PFSK-1 (cell line): ENCODE data around the gene NASP.
A peak's percentile ranks its signal among the peaks of the same experiment; 100 is the strongest.

Source experiments
- FOXP2 ChIP-seq: optimal IDR thresholded peaks from 2 replicates; pipeline ENCODE3; 2011; ENCODE audit warnings: borderline replicate concordance, control low read depth, inconsistent platforms; ENCODE audit not compliant: insufficient read depth; ENCODE audit errors: extremely low read length, extremely low read depth
- POLR2AphosphoS5 ChIP-seq: IDR thresholded peaks from 2 replicates; pipeline ENCODE4 v1.6.1; 2012; ENCODE audit warnings: low read depth, mild to moderate bottlenecking, control low read depth, low read length, moderate library complexity
- REST ChIP-seq, 2 experiments: IDR thresholded peaks; 2 replicates each; pipeline versions ENCODE4 v1.6.1 to v1.8.0; 2011 to 2012; ENCODE audit warnings: low read depth in 2 of 2, low read length in 2 of 2, control low read depth in 1 of 2, inconsistent platforms in 1 of 2, mild to moderate bottlenecking in 1 of 2, moderate library complexity in 1 of 2; ENCODE audit not compliant: insufficient read depth in 1 of 2
- SIN3A ChIP-seq: IDR thresholded peaks from 2 replicates; pipeline ENCODE4 v1.6.1; 2012; ENCODE audit warnings: mild to moderate bottlenecking, low read length, moderate library complexity, borderline replicate concordance; ENCODE audit not compliant: insufficient read depth
- TAF1 ChIP-seq: IDR thresholded peaks from 2 replicates; pipeline ENCODE4 v1.6.1; 2012; ENCODE audit warnings: low read length, control low read depth, borderline replicate concordance; ENCODE audit not compliant: insufficient read depth

The NASP gene

DNA sequence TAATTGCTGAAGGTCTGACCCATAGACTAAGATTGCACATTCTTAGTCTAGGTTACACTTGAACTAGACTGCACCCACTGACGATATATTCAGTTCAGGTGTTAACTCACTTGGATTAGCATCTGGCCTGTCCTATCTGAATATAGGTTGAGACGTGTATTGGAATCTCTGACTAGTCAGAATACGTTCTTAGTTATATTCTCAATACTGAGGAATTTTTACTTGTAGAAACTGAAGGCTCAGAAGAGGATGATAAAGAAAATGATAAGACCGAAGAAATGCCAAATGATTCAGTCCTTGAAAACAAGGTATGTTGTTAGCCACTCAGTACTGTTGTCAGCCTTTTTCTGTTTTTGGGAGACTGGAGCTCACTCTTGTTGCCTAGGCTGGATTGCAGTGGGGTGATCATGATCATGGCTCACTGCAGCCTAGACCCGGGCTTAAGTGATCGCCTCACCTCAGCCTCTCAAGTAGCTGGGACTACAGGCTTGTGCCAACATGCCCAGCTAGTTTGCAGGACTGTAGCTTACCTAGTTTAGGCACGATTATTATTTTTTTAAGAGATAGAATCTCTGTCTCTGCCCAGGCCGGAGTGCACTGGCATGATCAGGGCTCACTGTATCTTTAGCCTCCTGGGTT is 29.2 kb downstream of the NASP start:
- TF ChIP-seq SIN3A (no peak), REST (IDR thresholded peaks at IDR 0.05; ENCODE audit: insufficient read depth in 1 of 2, low read depth in 2 of 2, low read length in 2 of 2) (no peak), FOXP2 (no peak), POLR2AphosphoS5 (no peak), TAF1 (no peak)

DNA sequence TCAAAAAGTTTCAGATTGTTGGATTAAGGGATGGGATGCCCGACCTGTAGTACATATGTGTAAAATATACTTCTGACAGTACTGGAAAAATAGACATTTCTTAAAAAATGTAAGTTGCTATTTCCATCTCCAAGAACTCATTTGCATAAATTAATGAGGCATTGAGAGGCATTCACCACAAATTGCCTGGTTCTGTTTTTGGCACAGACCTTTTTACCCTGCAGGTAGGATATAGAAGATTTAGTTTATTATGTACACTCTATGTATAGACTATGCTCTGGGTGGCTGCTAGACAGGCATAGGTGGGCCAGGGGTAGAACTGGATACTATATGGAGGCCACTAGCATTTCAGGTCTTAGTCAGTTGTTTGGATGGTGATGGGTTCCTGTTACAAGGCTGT is 32.0 kb downstream of the NASP start:
- TF ChIP-seq SIN3A (no peak), TAF1 (no peak), FOXP2 (no peak), REST (IDR thresholded peaks at IDR 0.05; ENCODE audit: insufficient read depth in 1 of 2, low read depth in 2 of 2, low read length in 2 of 2) (no peak), POLR2AphosphoS5 (no peak)

- TF ChIP-seq TAF1, result no peak
- no peak for TF ChIP-seq POLR2AphosphoS5
- no peak for TF ChIP-seq REST (IDR thresholded peaks at IDR 0.05; ENCODE audit: insufficient read depth in 1 of 2, low read depth in 2 of 2, low read length in 2 of 2)
- no peak for TF ChIP-seq SIN3A
- no peak for TF ChIP-seq FOXP2
Measured at GRCh38 chr1:45617618-45618017, 33.8 kb downstream of the NASP start.

- TF ChIP-seq POLR2AphosphoS5 (peak; percentile 23), TAF1 (no peak)
Measured at GRCh38 chr1:45619149-45619921, 35.5 kb downstream of the NASP start.

DNA sequence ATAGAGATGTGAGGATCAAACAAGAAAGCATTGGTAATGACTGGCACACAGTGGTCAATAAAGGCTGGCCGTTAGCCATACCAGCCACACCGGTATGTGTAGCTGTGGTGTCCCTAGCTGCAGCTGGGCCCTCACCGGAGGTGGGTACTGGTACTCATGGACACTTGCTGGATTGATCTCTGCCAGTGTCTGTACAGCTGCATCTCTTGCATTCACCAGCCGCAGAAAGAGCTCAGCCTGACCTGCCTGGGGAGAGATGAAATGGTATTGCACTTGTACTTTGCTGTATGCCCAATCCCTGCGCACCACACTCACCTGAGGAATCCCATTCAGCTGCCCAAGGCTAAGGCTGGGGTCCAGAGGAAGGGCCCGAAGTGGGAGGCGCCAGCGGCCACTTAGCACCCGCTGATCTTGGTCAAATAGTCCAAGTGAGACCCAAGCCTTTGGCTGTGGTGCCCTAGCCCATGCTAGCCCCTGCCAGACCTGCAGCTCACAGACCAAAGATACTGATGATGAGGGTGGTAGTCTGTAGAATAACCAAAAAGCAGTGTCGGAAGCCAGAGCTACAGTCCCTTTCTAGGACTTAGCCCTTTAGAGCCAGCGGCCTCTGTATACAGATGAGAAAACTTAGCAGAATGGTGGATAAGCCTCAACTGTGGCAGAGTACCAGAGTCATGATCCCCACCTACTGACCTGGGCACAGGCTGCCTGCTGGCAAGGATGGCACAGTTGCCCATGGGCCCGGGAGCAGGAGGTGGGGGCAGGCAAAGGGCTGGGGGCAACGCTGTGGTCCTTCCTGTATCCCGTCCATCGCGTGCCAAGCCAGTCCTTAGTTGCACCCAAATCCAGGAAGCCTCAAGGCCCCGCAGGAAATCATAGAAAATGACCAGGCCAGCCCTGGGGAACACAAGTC is 37.0 kb downstream of the NASP start:
- no peak; the same call in none of the 2 replicates for TF ChIP-seq POLR2AphosphoS5
- TF ChIP-seq FOXP2, result no peak
- TF ChIP-seq TAF1, result no peak
- TF ChIP-seq SIN3A, result no peak
- no peak for TF ChIP-seq REST (IDR thresholded peaks at IDR 0.05; ENCODE audit: insufficient read depth in 1 of 2, low read depth in 2 of 2, low read length in 2 of 2)
